ENCODE measurements around the gene SDSL.

SDSL gene

GRCh38 chr12:113479590-113480335 lies 57.6 kb downstream of the SDSL start:
- DNase-seq (ENCODE audit: low read depth in 4 of 4, low spot score in 1 of 4), result no peak

- DNase-seq (ENCODE audit: low read depth in 4 of 4, low spot score in 1 of 4), result no peak
Observed at GRCh38 chr12:113480336-113480971, 58.3 kb downstream of the SDSL start.

GRCh38 chr12:113482334-113482733 lies 60.2 kb downstream of the SDSL start:
- DNase-seq (ENCODE audit: low read depth in 4 of 4, low spot score in 1 of 4), result no peak

- no peak for DNase-seq (ENCODE audit: low read depth in 4 of 4, low spot score in 1 of 4)
Observed at GRCh38 chr12:113485330-113485729, 63.1 kb downstream of the SDSL start.

- DNase-seq (ENCODE audit: low read depth in 4 of 4, low spot score in 1 of 4), result no peak
Observed at GRCh38 chr12:113486722-113487121, 64.5 kb downstream of the SDSL start.
